SU-DHL-6 (cell line): ENCODE results near the gene PRKAR1B.

Experiments used
- CTCF ChIP-seq: fragments of 200-600 bp; sonication (generic); IDR thresholded peaks from one replicate; pipeline ENCODE4 v1.5.1; 2017; ENCODE audit warnings: antibody characterized with exemption, mild to moderate bottlenecking, low read length, moderate library complexity; ENCODE audit not compliant: insufficient read depth, poor library complexity, severe bottlenecking
- EZH2phosphoT487 ChIP-seq: fragments of 200-600 bp; sonication (generic), shearing (Covaris generic); conservative IDR thresholded peaks from 2 replicates; pipeline ENCODE4 v1.6.1; 2018; ENCODE audit warnings: mild to moderate bottlenecking, antibody characterized with exemption, low read length, moderate library complexity, mixed read lengths

GRCh38 chr7:628826-629225, 98.3 kb downstream of the PRKAR1B start:
- TF ChIP-seq CTCF, result no peak
- no peak for TF ChIP-seq EZH2phosphoT487
